Measurements from ENCODE around the gene DLG1.

Gene DLG1

DNA sequence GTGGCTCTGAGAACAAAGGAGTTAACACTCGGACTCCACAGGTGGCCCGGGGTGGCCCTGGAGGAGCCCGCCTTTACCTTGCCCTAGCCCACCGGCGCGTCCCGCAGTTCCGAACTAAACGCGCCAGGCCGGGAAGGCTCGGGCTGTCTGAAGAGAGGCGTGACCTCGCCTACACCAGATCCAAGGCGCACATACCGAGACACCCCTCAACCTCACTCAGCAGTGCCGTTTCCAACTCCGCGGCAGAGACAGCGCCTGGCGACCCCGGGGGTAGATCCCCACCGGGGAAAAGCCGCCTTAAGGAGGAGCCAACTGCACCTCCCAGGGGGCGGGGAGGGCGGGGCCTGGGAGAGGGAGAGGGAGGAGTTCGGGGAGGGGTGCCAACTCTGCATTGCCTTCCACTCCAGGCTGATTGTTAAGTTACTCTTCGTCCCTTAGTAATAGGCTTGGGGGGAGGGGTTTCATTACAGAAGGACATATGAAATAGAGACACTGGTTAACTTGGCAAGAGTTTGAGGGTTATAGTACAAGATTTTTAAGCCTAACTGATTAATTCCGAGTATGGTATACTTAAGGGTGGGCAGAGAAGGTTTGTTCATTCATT is at the start of gene DLG1:
Gene DLG1 (minus strand): TSS at position 272 of the 604 bp plus-strand sequence. CDS start 1,408 bp downstream, outside the sequence.
- DNase-seq: peak; percentile 52 to 85 (median 80)

DNA sequence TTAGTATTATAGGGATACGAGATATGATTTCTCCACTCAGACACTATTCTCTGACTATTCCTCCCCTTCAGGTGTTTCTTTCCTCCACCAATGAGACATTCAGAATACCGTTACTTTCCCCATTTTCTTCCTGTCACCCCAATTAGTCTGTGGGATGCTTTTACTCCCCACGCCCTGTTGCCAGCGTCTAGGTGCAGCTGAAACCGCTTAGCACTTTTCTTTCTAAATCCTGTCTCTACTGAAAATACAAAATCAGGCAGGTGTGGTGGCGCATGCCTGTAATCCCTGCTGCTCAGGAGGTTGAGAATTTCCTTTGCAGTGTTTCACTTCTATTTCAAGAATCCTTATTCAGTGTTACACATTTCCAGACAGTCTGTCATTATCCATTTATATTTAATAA is 49.6 kb upstream of the DLG1 start:
- DNase-seq: no peak

DNA sequence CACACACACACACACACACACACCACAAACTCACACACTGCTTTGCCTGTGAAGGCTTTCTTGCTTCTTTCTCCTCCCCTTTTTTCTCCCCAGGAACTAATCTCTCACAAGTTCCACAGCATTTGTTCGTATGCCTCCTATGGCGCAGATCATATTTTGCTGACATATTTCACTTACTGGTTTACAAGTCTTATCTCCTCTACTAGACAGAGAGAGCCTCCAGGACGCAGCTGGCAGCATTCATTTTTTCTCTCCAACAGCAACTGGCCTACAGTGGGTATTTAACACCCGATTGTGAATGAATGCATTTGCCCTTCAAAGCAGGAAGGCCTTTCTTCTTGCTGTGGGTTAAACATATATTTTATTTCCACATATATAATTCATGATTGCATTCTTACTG is 47.0 kb upstream of the DLG1 start:
- DNase-seq: no peak

DNA sequence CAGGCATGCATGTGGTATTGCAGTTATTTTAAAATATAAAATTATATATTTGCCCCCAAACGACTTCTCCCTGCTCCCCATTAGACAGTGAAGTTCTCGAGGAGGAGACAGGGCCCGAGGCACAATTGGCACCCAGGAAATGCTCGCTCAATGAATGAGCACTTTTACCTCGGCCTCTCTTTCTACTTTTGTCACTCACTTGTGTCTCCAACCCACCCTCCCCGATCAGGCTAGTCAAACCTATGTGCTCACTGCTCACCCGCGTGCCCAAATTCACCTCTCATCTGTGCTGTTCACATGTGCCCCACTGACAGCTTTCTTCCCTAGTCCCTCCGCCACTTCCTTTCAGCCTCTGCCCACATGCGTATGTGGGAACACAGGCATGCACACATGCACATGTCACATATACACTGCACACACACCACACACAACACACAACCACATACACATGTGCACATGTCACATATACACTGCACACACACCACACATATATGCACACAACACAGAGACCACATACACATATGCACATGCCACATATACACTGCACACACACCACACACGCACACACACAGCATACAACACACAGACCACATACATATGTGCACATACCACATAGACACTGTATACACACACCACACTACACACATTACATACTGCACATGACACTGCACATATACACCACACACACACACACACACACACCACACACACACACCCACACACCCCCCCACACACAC is 46.3 kb upstream of the DLG1 start:
- DNase-seq: no peak

DNA sequence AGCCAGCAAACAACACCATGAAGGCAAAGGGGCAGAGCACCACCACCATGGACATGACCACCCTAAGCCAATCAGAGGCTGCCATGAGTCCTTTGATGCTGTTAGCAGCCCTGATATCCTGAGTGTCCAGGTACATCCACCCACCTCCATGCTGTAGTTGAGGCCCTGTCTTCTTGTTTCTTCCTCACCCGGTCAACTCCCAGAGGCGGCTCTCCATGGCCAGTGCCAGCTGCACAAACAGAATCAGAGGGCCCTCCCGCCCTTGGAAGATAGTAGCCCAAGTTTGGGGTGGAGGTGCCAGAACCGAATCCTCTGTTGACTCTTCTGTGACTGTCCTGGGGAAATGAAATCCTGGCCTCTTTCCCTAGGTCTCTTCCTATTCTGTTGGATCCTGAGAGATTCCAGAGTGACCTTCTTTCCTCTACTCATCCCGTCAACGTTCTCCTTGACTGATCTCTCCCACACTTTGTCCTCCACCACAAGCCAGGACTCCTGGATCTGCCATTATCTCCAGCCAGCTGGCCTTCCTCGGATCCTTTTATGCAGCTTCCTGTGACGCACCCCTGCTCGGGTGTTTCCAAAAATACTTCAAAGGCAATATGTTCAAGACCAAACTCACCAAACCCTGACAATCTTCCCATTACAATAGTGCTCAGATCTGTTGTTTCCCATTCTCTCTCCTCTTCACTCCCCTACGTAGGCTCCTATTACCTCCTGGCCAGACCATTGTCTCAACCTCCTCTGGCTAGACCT is 45.4 kb upstream of the DLG1 start:
- DNase-seq: no peak

DNA sequence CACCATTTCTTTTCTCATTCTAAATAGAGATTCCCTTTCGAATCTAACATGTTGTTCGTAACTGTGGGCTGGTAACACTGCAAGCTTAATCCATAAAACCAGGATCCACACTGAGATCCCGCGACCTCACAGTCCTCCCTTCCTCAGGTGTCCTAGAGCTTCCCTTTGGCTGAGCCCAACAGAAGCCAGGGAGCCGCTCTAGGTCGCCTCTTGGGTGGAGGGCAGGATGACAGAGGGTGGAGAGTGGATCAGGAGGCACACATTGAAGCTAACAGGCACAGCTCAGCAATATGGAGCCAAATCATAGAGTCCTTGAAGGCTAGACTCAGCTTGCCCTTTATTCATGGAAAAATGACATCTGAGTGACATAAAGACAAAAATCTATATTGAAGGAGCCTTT is 44.7 kb upstream of the DLG1 start:
- no peak for DNase-seq

DNA sequence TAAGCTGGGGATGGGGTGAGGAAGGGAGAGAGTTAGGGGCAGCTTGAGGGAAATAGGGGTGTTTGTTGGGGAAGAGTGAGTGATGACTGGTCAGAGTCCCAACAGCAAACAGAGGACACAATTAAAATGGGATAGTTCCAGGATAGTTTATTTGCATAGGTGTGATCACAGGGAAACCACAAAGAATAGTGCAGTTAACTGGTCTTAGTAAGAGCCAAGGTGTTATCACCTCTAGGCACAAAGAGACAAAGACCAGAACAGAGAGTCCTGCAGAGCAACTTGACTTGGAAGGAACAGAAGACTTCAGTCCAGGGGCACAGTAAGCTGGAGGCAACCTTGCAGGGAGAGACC is 42.1 kb upstream of the DLG1 start:
- no peak for DNase-seq

DNA sequence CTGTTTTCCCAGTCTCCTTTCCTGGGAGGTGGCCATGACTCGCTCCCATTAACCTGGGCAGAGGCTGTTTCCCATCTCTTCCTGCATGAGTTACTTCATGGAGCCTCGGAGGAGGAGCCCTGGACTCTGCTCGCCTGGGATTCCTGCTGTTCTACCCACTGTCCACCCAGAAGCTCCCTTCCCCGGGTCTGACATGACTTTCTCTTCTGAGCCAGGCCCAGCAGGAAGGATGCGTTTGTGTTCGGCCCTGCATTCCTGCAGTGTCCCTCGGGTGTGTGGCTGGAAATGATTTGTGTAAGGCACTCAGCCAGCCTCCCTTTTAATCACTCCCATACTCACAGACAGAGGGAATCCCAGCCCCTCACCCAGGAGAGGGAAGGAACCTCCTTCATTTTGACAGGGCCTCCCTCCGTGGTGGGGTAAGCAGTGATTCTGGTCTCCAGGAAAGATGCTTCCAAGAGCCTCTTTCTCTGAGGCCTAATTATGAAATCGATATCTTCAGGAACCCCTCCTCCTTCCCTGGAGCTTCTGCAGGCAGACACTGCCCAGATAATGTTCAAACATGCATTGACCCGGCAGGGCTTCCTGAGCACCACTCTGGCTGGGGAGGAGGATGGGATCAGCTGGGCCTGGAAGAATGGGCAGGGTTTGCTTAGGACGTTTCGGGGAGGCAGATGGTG is 41.6 kb upstream of the DLG1 start:
- no peak for DNase-seq

DNA sequence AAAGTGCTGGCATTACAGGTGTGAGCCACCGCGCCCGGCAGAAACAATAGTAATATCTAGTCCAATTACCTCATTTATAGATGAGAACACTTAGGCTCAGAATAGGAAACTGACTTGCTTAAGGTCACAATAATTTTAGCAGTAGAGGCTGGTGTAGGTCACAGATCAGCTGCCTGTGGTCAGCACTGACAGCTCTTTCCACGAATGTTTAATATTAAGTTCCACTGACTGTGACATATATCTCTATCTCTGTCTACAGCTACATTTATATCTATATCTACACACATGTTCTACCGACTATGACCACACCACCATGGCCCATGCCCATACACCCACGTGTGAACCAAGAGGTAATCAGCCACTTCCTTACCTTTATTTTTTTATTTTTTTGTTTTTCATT is 40.2 kb upstream of the DLG1 start:
- DNase-seq: no peak

DNA sequence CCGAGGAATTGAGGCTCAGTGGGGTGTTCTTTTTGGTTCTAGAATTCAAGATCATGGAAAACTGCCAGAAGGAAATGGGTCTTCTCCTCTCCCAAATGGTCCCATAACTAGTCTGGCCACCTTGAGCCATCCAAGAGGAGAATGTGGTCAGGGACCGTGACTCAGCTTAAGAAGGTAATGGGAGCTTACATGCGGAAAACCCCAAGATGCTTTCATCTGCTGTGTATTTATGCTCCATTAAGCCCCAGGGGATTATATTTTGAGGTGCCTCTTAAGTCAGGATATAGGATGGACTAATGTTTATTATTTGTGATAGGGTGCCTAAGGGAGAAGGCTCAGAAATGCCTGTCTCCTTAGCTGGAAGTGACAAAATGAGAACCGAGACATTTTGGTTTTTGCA is 39.2 kb upstream of the DLG1 start:
- no peak for DNase-seq

DNA sequence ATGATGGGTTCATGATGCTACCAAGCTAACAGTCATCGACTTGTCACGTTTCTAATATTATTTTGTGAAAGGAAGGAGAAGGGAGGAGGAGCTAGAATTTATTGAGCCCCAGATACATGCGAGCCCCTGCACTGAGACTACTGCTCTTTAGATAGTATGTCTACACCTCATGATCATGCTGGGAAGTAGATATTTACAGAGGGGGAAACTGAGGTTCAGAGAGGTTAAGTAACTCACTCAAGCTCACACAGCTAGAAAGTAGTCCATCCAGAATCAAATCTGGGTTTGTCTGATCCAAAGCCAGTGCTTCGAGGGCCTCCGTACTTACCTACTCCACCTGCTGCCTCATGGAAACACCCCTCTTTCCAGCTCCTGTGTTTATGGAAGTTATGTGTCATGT is 38.8 kb upstream of the DLG1 start:
- no peak for DNase-seq

DNA sequence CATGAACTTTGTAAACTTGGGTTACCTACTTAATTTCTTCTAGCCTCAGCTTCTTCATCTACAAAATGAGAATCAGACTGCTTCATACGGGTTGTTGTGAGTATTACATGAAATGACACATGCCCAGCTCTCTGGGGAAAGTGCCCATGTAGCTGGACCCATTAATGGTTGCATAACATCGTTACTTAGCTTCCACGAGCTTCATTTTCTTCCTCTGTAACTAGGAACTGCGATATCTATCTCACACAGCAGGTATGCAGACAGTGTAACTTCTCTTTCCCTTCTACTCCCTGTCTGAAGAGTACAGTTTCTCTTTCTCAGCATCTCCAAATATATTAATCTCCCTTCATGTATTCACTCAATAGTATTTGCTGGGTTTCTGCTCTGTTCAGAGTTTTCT is 37.9 kb upstream of the DLG1 start:
- no peak for DNase-seq

DNA sequence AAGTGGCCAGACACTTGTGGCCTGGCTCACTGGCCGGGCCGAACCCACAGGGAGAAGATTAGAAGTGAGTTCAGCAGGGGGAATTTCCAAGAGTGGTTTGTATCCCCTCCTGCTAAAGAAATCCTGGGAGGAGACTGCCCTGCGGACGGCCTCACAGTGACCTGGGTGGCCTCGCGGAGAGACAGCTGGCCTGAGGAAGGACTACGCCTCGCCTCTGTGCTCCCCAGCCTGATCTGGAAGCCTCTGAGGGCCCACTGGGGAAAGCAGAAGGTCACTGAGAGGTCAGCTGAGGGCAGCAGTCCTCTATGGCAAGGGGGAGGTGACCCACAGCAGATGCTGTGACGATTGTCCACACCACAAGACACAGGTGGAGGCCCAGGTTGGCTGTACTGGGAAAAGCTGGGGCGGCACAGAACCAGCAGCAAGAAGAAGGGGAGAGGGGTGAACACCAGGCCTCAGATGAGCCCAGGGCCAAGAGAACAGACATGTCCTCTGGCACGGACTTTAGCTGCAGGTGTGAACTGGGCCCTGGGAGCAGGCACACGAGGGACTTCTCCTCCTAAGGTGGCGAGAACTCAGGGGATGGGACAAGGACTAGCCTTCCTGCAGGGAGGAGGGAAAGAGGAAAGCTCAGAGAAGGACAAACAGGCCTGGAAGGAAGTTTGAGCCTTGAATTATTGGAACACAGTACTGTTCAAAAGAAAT is 37.2 kb upstream of the DLG1 start:
- no peak for DNase-seq

DNA sequence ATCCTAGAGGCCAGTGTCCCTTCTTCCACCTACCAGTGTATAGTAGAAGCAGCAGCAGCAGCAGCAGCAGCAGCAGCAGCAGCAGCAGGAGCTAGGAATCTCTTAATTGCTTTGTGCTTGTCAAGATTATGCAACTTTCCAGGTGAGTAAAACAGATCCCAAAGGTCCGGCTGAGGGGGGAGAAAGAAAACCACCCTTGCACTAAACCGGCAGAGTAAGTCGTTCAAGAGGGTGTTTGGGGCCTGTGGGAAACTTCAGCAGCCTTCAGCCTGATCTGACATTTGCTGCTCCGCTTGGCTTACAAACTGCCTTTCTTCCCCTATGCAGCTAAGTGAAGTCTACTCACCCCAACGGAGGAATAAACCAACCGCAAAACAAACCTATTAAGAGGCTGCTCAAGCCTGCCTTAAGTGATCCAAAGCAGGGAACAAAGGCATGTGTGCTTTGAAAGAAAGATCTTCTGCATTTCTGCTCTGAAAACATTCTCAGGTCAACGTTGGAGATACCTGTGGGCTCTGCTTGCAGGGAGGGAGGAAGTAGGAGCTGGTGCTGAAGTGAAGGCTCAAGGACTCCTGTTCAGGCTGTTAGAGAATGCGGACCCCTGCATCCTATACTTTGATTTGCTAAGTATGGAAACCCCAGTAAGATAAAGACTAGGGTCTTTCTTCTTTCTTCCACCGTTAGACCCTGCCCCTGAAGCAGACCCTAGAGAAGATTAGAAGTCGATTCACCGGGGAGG is 35.7 kb upstream of the DLG1 start:
- DNase-seq: no peak

DNA sequence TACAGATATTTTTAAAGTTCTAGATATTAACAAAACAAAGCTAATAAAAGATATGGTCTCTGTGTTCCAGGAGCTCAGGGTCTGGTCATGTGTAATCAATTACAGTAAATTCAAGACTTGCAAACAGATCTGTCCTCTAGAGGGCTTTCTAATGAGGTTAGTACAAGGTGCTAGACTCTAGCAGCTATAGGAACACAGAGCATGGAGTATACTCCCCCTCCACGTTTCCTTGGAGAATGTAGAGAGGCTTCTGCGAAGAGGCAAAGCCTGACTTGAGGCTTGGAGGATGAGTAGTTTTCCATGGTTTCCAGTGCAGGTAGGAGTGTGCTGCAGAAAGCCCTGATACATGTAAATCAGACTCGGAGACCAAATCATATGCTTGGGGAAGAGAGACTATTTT is 32.7 kb upstream of the DLG1 start:
- DNase-seq: no peak

DNA sequence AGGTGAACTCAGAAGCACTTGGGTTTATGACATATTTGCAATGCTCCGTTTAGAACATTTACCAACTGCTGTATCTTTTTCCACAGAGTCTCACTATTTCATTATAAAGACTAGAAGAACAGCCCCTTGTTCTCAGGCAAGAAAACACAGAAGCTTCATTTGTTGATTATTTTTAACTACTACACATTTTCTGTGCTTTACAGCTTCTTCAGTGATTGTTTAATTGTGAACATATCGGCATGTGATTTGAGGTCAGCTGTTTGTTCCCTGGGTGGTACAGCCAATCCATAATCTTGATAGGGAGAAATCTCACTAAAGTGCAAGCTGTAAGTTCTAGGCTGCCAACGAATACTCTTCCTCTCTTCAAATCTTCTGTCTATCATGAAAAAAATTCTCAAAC is 31.0 kb upstream of the DLG1 start:
- DNase-seq: no peak

DNA sequence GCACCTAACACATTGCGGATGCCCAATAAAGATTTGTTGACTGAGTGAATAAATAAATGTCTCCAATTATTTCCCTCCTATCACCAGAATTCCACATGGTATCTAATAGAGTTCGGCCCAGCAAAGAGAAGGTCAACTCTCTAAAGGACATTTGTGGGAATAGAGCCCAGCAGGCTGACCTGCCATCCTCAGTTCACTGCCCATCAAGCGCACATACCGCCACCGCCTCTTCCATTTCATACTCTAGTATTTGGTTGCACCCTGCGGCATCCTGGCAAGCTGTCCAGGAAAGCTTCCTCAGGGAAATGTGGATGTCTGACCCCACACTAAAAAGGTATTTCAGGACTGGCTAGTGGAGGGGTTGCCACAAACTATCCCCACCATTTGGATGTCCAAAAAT is 29.8 kb upstream of the DLG1 start:
- DNase-seq: no peak

DNA sequence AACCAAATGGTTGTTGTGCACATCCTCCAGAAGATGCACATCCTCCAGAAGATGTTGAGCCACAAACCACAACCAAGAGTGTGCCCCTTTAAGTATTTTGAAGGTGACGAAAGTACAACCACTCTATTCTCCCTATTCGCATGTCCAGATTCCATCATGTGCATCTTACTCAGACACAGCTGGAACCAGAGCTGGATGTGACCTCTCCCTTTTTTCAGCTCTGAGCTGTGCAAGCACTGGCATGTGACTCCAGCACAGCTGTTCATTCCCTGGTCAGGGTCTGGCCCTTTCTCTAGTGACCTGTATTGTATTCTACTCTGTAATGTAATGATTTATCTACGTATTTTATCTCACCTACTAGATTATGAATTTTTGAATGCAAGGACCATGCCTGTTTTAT is 29.3 kb upstream of the DLG1 start:
- DNase-seq: no peak

DNA sequence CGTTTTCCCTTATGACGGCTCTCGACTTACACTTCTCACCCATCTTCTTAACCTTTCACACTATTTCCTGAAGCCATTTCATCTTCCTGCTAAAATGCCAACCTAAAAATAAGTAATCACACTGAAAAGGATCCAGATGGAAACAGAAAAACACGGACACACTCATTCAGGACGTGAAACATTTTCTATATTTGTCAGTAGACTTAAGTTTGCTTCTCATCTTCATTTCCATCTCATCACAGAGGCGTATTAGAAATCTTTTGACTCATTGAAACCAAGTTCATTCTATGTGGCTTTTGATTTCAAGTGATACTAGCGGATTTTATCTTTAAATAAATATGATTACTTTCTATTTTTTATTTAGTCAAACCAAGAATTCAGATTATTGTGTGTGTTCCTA is 27.4 kb upstream of the DLG1 start:
- no peak for DNase-seq

DNA sequence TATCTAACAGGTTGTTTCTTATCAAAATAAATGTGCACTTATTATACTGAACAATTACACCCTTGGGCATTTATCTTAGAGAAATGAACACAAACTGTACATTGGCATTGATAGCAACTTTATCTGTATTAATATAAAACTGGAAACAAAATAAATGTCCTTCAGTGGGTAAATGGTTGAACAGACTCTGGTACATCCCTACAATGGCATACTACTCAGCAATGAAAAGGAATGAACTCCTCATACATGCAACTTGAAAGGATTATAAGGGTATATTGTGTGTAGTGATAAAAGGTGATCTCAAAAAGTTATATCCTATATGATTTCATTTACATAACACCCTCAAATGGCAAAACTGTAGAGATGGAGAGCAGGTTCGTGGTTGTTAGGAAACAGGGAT is 23.7 kb upstream of the DLG1 start:
- no peak for DNase-seq

DNA sequence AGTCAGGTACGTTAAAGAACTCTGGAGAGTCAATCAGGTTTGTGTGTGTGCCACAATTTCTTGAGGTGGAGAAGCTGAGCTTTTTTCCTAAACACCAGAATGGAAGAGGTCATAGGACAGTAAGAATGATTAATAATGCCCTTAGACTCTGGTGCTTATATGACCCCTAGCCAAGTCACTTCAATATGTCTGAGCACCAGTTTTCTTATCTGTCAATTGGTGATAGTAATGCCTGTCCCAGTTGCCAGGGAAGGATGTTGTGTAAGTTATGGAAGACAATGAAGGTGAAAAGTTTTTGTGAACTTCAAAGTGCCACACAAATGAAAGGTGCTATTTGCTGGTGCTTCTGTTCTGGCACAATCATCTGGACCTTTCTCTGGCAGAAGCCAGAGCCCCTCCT is 22.2 kb upstream of the DLG1 start:
- DNase-seq: no peak

DNA sequence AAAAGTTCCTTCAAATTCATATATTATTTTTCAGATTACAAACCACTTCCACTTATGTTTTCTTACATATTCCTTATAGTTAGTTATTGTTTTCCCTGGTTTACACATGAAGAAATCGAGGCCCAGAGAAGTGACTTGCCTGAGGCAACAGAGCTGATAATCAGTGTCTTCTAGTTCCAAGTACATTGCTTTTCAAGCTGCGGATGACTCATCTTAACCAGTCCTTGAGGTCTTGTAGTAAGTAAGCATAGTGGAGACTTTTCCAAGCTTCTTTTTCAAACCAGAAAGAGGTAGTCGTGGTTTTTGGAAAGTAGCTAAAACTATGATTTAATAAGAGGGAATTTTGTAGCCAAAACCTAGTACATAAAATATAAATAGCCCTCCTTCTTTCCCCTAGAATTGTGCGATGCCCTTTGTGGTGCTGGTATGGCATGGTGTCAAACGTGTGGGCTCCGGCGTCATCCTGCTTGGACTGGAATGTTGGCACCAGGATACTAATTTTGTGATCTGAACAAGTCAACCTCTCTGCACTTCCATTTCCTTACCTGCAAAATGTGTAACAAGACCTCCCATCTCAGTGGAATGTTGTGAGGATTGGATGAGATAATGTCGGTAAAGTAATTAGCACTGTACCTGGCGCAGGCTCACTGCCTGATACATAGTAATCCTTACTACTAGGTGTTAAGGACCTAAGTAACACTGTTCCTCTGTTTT is 19.0 kb upstream of the DLG1 start:
- DNase-seq: no peak
